Motor neuron (in vitro differentiated cells): ENCODE data around the gene UBE2K. TPM values are rescaled to one million over a fixed set of nuclear protein-coding genes. Genes with fewer than 3 reads are reported as not detected.
"Not testable (repeated sequence)": the region's sequence is repeated elsewhere in the genome, so short reads cannot be mapped to it uniquely, and the experiment has no call there.

Experiments used
- ATAC-seq, 8 experiments: fragments of 200-7000 bp; cut with Tn5 transposase; replicated peaks in 6 of 8; 2 replicates each; pipeline ENCODE4 v1.8.0; 2021; ENCODE audit warnings: mild to moderate bottlenecking in 8 of 8, moderate library complexity in 8 of 8
- H3K27ac ChIP-seq, 2 donors: fragments of 250-450 bp; sonication (Bioruptor Pico); 2 replicates each; pipeline ENCODE4 v1.9.0; 2021; ENCODE audit warnings: antibody characterized with exemption in 2 of 2, mild to moderate bottlenecking in 2 of 2, moderate library complexity in 1 of 2
- H3K4me1 ChIP-seq, 2 donors: fragments of 250-450 bp; sonication (Bioruptor Pico); replicated peaks in 1 of 2; 2 replicates each; pipeline ENCODE4 v1.6.1; 2021; ENCODE audit warnings: antibody characterized with exemption in 2 of 2, mild to moderate bottlenecking in 2 of 2, moderate library complexity in 1 of 2
- H3K4me3 ChIP-seq, 5 donors: fragments of 250-450 bp; sonication (Bioruptor Pico); 2 replicates each; pipeline ENCODE4 v1.9.0; 2021; ENCODE audit warnings: antibody characterized with exemption in 5 of 5, mild to moderate bottlenecking in 5 of 5, moderate library complexity in 4 of 5
- WGBS, 10 experiments: fragments of 450-650 bp; shearing (Covaris generic); methylation state at CpG; one replicate each; pipeline ENCODE4 v1.0.0; 2022; 5-methylcytosine and 5-hydroxymethylcytosine counted together
- in situ Hi-C, 9 experiments: fragments of 400-800 bp; cut with MboI; loops; one replicate each; pipeline ENCODE4 v1.15.0; 2021; ENCODE audit warnings: low sequenced_read_pairs in 9 of 9, low pct_unique_long_range_greater_than_20kb in 2 of 9; ENCODE audit not compliant: unreplicated experiment in 9 of 9
- total RNA-seq, 8 experiments: library from RNA; unstranded; fragments of 300-600 nt; gene quantifications; 2 replicates each; pipeline versions ENCODE4 v1.2.3 to v1.2.4, GENCODE V29; 2022

UBE2K gene
- total RNA-seq, 8 experiments from 2014 or later: 26.2 to 69.4 (median 37.4) TPM

DNA sequence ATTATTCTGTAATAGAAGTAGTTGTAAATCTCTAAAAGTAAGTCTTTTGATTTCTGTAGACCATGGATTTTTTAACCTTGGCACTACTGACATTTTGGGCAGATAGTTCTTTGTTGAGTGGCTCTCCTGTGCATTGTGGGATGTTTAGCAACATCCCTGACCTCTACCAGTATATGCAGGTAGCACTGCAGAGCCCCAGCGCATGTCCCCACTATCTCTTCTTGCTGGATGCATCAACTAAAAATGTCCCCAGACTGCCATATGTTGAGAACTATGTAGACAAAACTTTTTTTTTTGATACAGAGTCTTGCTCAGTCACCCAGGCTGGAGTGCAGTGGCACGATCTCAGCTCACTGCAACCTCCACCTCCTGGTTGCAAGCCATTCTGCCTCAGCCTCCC is 4.8 kb downstream of the UBE2K start:
- Histone ChIP-seq H3K4me1 (peaks cover 4 to 15% of the 10 kb centered on the region in 2 donors), H3K27ac (no peak overlapping the region), H3K4me3 (no peak overlapping the region)
- in situ Hi-C loops: no loop called here
- ATAC-seq: no peak
- 80 to 100% (median 93%) methylated on average over 1 to 2 of the region's 2 CpGs; no CpG with 5 or more reads in 5 of the 10 experiments for WGBS, 10 experiments

DNA sequence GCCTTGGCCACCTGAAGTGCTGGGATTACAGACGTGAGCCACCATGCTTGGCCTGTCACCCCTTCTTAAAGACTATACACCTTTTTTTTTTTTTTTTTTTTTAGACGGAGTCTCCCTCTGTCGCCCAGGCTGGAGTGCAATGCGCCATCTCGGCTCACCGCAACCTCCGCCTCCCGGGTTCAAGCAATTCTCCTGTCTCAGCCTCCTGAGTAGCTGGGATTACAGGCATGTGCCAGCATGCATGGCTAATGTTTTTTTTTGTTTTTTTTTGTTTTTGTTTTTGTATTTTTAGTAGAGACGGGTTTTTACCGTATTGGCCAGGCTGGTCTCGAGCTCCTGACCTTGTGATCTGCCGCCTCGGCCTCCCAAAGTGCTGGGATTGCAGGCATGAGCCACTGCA is 6.9 kb downstream of the UBE2K start:
- in situ Hi-C loops, H3K4me3 ChIP-seq, H3K27ac ChIP-seq, ATAC-seq: not testable (repeated sequence)
- WGBS, 10 experiments: 80 to 100% (median 98%) methylated on average over 1 to 12 of the region's 13 CpGs; no CpG with 5 or more reads in 2 of the 10 experiments
- peaks cover 4 to 15% of the 10 kb centered on the region in 2 donors for H3K4me1 ChIP-seq

DNA sequence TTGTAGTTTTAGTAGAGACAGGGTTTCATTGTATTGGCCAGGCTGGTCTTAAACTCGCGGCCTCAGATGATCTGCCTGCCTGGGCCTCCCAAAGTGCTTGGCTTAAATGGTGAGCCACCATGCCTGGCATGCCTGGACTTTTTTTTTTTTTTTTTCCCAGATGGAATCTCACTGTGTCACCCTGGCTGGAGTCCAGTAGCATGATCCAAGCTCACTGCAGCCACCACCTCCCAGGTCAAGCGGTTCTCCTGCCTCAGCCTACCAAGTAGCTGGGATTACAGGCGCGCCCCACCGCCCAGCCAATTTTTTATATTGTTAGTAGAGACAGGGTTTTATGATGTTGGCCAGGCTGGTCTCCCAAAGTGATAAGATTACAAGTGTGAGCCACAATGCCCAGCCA is 8.4 kb downstream of the UBE2K start:
- Histone ChIP-seq H3K27ac (no peak overlapping the region), H3K4me1 (no peaks in the 10 kb centered on the region), H3K4me3 (no peak overlapping the region)
- in situ Hi-C loops: no loop called here
- WGBS, 10 experiments: 73 to 95% (median 89%) methylated on average over 2 to 6 of the region's 6 CpGs; no CpG with 5 or more reads in 4 of the 10 experiments
- peak in 2 of 8 experiments; percentile 57 to 74 for ATAC-seq

DNA sequence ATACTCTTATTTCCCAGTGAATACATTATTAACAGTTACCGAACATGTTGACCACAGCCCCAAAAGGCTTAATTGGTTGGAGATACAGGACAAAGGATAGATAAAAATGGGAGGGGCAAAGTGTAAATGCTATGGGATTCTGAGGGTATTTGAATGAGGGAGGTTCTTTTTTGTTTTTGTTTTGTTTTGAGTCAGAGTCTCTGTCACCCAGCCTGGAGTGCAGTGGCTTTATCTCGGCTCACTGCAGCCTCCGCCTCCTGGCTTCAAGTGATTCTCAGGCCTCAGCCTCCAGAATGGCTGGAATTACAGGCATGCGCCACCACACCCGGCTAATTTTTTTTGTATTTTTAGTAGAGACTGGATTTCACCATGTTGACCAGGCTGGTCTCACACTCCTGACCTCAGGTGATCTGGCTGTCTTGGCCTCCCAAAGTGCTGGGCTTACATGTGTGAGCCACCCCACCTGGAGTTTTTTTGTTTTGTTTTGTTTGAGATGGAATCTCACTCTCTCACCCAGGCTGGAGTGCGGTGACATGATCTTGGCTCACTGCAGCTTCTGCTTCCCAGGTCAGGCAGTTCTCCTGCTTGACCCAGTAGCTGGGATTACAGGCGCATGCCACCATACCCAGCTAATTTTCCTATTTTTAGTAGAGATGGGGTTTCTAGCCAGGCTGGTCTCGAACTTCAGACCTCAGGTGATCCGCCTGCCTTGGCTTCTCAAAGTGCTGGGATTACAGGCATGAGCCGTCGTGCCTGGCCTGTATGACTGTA is 9.0 kb downstream of the UBE2K start:
- H3K27ac ChIP-seq: no peak overlapping the region
- no peak overlapping the region for H3K4me3 ChIP-seq
- ATAC-seq: peak in 2 of 8 experiments; percentile 48 to 78
- in situ Hi-C loops: no loop called here
- 65 to 100% (median 94%) methylated on average over 1 to 10 of the region's 11 CpGs; no CpG with 5 or more reads in 2 of the 10 experiments for WGBS, 10 experiments
- no peaks in the 10 kb centered on the region for H3K4me1 ChIP-seq

DNA sequence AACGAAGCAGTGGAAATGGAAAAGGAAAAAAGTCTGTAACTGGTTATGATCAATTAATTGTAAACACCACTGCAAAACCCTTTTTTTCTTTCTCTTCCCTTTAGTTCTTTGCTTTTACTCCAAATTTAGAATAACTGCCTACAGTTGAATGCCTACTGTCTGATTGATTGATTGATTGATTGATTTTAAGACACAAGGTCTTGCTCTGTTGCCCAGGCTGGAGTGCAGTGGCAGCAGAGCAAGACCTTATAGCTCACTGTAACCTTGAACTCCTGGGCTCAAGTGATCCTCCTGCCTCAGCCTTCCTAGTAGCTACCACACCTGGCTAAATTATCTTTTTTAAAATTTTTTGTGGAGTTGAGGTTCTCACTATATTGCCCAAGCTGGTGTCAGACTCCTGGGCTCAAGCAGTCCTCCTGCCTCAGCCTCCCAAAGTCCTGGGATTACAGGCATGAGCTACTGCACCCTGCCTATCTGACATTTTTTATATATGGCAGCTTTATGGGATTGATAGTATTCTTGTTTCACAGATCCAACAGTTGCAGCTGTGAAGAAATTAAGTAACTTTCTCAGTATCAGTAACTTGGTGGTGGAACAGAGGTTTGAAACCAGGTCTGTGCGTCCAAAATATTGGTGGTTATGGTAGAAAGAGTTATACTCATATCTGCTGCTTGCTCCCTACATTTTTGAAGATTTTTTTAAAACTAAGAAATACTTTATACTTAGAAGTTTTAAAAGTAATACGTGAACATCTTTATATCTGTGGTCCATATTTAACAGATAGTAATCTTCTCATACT is 12.4 kb downstream of the UBE2K start:
- ATAC-seq: no peak
- H3K27ac ChIP-seq: no peak overlapping the region
- in situ Hi-C loops: no loop called here
- 44 to 100% (median 89%) methylated on average over 1 to 3 of the region's 3 CpGs for WGBS, 10 experiments
- H3K4me3 ChIP-seq: no peak overlapping the region
- H3K4me1 ChIP-seq: no peaks in the 10 kb centered on the region

DNA sequence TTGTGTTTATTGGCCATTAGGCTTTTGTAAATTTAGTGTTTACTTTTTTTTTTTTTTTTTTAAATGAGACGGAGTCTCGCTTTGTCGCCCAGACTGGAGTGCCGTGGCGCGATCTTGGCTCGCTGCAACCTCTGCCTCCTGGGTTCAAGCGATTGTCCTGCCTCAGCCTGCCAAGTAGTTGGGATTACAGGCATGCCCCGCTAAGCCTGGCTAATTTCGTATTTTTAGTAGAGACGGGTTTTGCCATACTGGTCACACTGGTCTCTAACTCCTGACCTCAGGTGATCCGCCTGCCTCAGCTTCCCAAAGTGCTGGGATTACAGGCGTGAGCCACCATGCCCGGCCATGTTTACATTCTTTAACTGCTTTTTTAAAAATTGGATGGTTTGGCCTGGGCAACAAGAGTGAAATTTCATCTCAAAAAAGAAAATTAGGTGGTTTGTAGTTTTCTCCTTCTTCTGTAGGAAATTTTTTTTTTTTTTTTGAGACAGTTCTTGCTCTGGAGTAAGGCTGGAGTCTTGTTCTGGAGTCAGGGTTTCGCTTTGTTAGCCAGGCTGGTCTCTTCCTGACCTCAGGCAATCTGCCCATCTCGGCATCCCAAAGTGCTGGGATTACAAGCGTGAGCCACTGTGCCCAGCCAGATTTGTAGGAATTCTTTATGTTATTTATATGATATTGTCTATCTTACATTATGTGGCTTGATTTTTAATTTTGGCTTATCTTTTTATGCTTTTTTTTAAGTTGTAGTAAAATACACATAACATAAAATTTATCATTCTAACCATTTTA is 15.1 kb downstream of the UBE2K start:
- in situ Hi-C loops: no loop called here
- WGBS, 10 experiments: 92 to 100% (median 95%) methylated on average over 2 to 16 of the region's 17 CpGs
- no peak overlapping the region for H3K27ac ChIP-seq
- H3K4me3 ChIP-seq: no peak overlapping the region
- no peak for ATAC-seq
- no peaks in the 10 kb centered on the region for H3K4me1 ChIP-seq

DNA sequence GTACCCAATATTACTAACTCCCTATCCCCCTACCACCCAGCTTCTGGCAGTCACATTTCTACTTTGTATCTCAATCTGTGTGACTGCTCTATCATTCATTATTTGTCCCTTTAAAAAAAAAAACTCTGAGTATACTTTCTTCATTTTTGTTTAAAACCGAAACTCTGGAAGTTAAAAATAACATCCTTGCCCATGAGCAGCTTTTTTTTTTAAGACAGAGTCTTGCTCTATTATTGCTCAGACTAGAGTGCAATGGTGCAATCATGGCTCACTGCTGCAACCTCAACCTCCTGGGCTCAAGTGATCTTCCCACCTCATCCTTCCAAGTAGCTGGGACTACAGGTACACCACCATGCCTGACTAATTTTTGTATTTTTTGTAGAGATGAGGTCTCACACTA is 15.8 kb downstream of the UBE2K start:
- WGBS, 10 experiments: 0 to 100% (median 90%) methylated on average over 1 of the region's 1 CpG
- in situ Hi-C loops: no loop called here
- H3K27ac ChIP-seq: no peak overlapping the region

DNA sequence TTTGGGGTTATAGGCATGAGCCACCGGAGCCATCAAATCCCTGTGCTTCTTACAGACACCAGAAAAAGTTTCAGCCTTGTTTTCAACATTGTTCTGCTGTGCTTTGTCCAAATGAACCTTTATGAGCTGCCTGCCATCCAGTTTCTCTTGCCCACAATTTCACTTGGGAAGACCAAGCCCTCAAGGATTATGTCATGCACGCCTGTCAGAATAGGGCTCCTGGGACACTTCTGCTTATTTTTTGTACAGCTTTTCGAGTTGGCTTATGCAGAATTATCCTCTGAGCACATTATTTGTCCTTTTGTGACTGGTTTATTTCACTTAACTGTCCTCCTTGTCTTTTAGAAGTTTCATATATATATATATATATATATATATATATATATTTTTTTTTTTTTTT is 16.2 kb downstream of the UBE2K start:
- in situ Hi-C loops: no loop called here
- H3K4me3 ChIP-seq: no peak overlapping the region
- WGBS, 10 experiments: 20 to 88% (median 49%) methylated on average over 1 to 3 of the region's 3 CpGs; no CpG with 5 or more reads in 4 of the 10 experiments
- H3K27ac ChIP-seq: no peak overlapping the region
- H3K4me1 ChIP-seq: no peaks in the 10 kb centered on the region
- ATAC-seq: no peak

More for the DNA sequence above, 15.8 kb downstream of the UBE2K start:
- ATAC-seq: no peak
- Histone ChIP-seq H3K4me1 (no peaks in the 10 kb centered on the region), H3K4me3 (no peak overlapping the region)

DNA sequence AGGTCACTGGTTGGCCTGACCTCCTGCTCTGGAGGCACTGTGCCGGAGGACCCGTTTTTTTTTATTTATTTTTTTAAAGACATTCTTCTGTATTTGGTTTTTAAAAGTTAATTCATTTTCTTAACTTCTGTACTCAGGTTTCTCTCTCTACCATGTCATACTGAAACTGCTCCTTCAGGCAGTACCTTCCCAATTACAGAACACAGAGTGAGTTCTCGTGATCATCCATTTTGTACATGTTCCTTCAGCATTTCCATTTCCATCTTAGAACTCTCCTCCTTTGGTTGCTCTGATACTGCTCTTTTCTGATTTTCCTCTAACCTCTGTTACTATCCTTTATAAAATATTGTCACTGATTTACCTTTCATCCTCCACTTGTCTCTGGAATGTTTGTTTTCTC is 17.9 kb downstream of the UBE2K start:
- in situ Hi-C loops: no loop called here
- 78 to 100% (median 94%) methylated on average over 1 to 3 of the region's 3 CpGs for WGBS, 10 experiments

DNA sequence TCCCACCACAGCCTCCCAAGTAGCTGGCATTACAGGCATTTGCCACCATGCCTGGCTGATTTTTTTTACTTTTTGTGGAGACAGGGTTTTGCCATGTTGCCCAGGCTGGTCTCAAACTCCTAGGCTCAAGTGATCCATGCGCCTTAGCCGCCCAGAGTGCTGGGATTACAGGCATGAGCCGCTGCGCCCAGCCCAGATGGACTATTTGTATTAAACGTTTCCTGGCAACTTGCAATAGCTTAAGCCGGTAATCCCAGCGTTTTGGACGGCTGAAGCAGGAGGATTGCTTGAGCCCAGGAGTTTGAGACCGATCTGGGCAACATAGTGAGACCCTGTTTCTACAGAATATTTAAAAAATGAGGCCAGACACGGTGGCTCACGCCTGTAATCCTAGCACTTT is 18.4 kb downstream of the UBE2K start:
- Histone ChIP-seq H3K4me3 (no peak overlapping the region), H3K4me1 (no peaks in the 10 kb centered on the region), H3K27ac (no peak overlapping the region)
- in situ Hi-C loops: no loop called here
- ATAC-seq: no peak
- WGBS, 10 experiments: 80 to 100% (median 96%) methylated on average over 1 to 11 of the region's 11 CpGs; no CpG with 5 or more reads in 2 of the 10 experiments

More for the DNA sequence above, 17.9 kb downstream of the UBE2K start:
- no peak overlapping the region for H3K27ac ChIP-seq
- H3K4me1 ChIP-seq: no peaks in the 10 kb centered on the region
- no peak for ATAC-seq
- H3K4me3 ChIP-seq: no peak overlapping the region

DNA sequence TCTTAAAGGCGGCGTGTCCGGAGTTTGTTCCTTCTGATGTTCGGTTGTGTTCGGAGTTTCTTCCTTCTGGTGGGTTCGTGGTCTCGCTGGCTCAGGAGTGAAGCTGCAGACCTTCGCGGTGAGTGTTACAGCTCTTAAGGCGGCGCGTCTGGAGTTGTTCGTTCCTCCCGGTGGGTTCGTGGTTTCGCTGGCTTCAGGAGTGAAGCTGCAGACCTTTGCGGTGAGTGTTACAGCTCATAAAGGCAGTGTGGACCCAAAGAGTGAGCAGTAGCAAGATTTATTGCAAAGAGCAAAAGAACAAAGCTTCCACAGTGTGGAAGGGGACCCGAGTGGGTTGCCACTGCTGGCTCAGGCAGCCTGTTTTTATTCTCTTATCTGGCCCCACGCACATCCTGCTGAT is 19.8 kb downstream of the UBE2K start:
- in situ Hi-C loops, ATAC-seq, H3K4me1 ChIP-seq, H3K27ac ChIP-seq, H3K4me3 ChIP-seq: not testable (repeated sequence)
- 92 to 100% (median 100%) methylated on average over 2 of the region's 19 CpGs; no CpG with 5 or more reads in 7 of the 10 experiments for WGBS, 10 experiments

DNA sequence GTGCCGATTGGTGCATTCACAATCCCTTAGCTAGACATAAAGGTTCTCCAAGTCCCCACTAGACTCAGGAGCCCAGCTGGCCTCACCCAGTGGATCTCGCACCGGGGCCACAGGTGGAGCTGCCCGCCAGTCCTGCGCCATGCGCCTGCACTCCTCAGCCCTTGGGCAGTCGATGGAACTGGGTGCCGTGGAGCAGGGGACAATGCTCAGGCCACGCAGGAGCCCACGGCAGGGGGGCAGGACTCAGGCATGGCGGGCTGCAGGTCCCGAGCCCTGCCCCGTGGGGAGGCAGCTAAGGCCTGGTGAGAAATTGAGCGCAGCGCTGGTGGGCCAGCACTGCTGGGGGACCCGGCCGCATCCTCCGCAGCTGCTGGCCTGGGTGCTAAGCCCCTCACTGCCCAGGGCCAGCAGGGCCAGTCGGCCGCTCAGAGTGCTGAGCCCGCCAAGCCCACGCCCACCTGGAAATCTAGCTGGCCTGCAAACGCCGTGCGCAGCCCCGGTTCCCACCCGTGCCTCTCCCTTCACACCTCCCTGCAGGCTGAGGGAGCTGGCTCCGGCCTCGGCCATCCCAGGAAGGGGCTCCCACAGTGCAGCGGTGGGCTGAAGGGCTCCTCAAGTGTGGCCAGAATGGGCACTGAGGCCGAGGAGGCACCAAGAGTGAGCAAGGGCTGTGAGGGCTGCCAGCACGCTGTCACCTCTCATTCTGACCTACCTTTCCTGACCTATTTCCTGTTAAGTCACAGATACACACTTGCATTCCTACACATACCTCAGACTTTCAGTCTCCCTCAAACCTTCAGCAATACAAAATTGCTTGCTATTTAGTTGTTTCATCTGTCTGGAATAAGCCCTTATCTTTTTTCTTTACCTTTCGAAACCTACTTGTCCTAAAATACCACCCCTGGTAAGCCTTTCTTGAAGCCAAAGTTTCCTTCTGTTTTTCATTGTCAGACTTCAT is 20.7 kb downstream of the UBE2K start:
- Histone ChIP-seq H3K4me3 (no peak overlapping the region), H3K27ac (no peak overlapping the region), H3K4me1 (no peaks in the 10 kb centered on the region)
- in situ Hi-C loops: no loop called here
- WGBS, 10 experiments: 78 to 100% (median 93%) methylated on average over 1 to 14 of the region's 33 CpGs; no CpG with 5 or more reads in 1 of the 10 experiments
- no peak for ATAC-seq
